Esophagus mucosa (tissue), 1 donor: ENCODE data around the gene BMPR1A. TPM values are rescaled to one million over a fixed set of nuclear protein-coding genes. Genes with fewer than 3 reads are reported as not detected.

Source experiments
- ATAC-seq: fragments of 200-7000 bp; cut with Tn5 transposase; one replicate; pipeline ENCODE4 v1.9.1; 2020
- total RNA-seq: library from RNA; stranded (reverse); gene quantifications from one replicate; pipeline ENCODE4 v1.2.4, GENCODE V29; 2023
- donor health status: DM: yes; HTN: yes; CAD: no.

BMPR1A gene
- total RNA-seq, 1 donor from 2014 or later = 17.3 TPM

GRCh38 chr10:86765548-86765947 lies 9.1 kb downstream of the BMPR1A start:
- ATAC-seq = no peak

GRCh38 chr10:86768412-86769062 lies 12.1 kb downstream of the BMPR1A start:
- no peak for ATAC-seq

GRCh38 chr10:86769991-86770390 lies 13.6 kb downstream of the BMPR1A start:
- ATAC-seq = no peak

GRCh38 chr10:86770412-86770960 lies 14.1 kb downstream of the BMPR1A start:
- ATAC-seq = no peak

DNA sequence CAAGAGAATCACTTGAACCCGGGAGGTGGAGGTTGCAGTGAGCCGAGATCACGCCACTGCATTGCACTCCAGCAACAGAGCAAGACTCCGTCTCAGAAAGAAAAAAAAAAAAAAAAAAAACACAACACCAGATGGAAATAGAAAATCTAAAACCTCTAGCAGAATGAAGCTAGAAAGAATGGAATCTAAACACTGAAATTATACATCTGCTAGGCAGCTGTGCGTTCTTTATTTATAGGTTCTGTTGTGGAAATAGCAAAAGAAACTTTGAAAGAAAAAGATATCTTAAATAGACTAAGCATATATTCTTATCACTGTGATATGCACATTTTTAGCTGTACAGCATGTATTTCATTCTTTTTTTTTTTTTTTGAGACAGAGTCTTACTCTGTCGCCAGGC lies 17.1 kb downstream of the BMPR1A start:
- no peak for ATAC-seq

DNA sequence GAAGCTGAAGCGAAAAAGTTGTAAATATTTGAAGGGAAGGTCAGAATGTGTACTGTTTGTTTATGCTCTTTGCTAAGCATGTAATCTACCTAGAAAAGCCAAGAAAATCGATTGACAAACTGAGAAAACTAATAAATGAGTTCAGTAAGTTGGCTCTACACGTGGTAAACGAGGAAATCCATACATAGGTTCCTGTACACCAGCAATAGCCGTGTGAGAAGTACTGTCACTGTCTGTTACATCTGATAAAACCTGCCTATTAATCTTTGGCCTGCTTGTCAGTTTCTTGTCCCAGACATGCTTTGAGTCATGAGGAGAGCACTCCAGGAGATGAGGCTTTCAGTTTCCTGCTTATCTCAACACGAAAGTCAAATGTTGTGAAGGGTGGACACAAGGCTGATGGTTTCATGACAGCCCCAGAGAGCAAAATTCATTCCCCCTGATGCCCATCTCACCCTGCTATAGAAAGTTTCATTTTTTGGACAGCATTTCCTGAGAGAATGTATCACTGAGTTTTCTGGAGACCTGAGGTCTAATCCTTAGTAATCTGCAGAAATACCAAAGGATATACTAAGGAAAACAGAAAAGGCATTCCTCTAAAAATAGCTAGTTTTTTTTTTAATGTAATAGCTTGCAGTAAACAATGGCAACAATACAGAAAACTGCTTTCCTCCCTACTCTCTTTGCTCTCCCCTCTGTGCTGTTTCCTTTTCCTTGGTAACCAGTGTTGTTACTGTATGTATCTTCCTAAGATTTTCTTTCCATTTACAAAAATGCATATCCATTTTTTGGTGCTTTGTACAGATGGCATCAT lies 18.8 kb downstream of the BMPR1A start:
- ATAC-seq = no peak

DNA sequence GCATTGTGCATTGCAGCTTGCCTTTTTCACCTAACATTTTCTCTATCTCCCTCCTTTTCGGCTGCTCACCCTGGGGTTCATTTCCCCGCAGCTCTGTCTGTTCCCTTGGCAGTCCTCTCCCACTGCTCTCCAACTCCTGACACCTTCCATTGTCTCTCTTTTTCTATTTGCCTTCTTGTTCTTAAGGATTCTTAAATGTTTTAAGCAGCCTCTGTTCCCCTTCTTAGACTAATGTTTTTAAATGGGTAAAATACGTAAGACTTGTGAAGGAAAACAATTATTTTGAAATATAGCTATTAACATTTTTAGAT lies 19.4 kb downstream of the BMPR1A start:
- ATAC-seq = no peak

DNA sequence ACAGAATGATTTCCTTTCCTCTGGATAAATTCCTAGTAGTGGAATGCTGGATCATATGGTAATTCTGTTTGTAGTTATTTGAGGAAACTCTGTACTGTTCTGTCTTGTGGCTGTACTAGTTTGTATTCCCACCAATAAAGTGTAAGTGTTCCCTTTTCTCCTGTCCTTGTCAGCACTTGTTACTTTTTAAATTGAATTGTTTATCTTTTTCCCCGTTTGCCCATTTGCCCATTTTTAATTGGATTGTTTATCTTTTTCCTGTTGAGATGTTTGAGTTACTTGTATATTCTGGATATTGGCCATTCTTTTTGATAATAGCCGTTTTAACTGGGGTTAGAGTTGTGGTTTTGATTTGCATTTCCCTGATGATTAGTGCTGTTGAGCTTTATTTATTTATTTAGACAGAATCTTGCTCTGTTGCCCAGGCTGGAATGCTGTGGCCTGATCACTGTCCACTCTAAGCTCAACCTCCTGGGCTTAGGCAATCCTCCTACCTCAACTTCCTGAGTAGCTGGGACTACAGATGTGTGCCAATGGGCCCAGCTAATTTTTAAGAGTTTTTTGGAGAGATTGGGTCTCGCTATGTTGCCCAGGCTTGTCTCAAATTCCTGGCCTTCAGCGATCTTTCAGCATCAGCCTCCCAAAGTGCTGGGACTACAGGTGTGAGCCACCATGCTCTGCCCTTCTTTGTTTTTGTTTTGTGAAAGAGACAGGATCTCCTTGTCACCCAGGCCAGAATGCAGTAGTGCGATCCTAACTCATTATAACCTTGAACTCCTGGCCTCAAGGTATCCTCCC lies 23.0 kb downstream of the BMPR1A start:
- ATAC-seq = no peak

- ATAC-seq = no peak
Observed at GRCh38 chr10:86782701-86783418, 26.4 kb downstream of the BMPR1A start.

DNA sequence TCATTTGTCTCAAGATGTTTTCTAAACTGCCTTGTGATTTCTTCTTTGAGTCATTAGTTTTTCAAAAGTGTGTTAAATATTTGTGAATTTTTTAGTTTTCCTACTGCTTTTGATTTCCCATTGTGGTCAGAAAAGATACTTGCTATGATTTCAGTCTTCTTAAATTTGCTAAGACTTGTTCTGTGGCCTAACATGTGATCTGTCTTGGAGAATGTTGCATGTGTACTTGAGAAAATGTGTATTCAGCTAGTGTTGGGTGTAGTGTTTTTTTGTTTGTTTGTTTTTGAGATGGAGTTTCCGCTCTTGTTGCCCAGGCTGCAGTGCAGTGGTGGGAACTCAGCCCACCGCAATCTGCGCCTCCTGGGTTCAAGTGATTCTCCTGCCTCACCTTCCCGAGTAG lies 28.6 kb downstream of the BMPR1A start:
- no peak for ATAC-seq

GRCh38 chr10:86785968-86786367 lies 29.5 kb downstream of the BMPR1A start:
- no peak for ATAC-seq

DNA sequence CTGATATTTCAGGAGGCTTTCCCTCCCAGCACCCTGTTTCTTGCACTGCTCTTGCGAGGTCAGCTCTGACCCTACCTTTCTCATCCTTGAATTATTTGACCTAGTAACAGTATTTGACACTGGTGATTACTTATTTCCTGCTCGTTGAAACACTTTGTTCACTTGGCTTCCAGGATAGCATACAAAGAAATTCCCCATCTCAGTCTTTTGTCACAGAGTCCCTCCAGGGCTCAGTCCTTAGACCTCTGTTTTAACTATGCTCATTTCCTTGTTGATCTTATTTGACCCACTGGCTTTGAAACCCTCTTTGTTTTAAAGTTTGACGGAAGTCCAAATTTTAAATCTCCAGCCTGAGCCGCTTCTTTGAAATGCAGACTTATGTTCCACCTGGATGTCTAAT lies 29.9 kb downstream of the BMPR1A start:
- ATAC-seq = no peak

- no peak for ATAC-seq
Observed at GRCh38 chr10:86790394-86790793, 34.0 kb downstream of the BMPR1A start.

DNA sequence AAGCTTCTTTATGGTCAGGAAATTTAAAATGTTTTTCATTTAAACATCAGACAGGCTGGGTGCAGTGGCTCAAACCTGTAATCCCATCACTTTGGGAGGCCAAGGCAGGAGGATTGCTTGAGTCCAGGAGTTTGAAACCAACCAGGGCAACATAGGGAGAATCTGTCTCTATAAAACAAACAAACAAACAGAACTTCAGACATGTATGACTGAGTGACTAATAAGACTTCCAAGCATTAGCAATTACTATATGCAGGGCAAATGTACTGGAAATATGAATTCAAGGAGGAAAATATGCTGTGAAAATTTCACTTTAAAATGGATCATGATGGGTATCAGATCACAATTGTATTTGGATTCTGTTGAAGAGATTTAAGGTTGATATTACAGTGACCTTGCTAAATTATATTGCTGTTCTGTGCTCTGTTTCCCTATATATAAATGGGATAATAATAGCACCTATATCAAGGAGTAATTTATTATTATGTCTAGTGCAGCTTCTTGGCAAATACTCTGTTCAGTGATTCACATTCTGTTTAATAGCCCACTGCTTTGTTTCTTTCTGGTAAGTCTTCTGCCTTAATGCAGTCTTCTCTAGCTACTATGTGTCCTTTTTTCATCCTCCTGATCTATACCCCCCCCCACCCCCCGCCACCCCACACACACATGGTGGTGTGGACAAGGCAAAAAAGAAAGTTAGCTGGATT lies 36.2 kb downstream of the BMPR1A start:
- no peak for ATAC-seq

GRCh38 chr10:86793696-86794095 lies 37.3 kb downstream of the BMPR1A start:
- no peak for ATAC-seq

DNA sequence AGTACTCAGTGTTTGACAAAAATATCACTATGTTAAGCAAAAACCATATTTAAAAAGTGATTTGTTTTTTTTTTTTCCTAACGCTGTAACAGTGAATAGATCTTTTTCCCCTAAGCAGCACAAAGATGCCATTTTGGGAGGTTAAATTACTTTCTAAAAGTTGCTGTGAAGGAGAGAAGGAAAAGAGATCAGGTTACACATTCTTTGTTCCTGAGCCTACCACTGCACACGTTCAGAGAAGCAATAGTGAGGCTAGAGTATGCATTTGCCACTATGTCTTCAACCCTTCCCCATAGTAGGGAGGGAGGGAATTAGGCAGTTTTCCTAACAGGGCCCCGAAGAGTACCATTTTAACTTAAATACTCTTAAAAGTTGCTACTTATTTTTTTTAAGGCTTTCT lies 38.9 kb downstream of the BMPR1A start:
- no peak for ATAC-seq

GRCh38 chr10:86798025-86798424 lies 41.6 kb downstream of the BMPR1A start:
- no peak for ATAC-seq

- ATAC-seq = no peak
Observed at GRCh38 chr10:86798611-86799010, 42.2 kb downstream of the BMPR1A start.

DNA sequence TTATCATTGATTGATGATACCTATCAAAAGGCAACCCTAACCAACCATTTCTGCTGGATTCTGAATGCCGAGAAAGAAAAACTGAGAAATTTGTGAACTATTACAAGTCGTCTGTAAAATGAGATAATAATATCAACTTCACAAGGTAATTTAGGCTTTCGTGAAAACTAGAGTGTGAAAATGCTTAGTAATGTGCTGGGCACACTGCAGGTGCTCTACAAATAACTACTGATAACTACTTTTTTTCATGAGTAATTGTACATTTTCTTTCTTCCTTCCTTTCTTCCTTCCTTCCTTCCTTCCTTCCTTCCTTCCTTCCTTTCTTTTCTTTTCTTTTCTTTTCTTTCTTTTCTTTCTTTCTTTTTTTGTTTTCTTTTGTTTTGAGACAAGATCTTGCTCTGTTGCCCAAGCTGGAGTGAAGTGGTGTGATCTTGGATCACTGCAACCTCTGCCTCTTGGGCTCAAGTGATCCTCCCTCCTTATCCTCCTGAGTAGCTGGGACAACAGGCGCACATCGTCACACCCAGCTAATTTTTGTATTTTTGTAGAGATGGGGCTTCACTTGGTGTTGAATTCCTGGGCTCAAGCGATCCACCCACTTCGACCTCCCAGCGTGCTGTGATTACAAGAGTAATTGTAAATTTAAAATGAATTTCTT lies 42.9 kb downstream of the BMPR1A start:
- no peak for ATAC-seq

DNA sequence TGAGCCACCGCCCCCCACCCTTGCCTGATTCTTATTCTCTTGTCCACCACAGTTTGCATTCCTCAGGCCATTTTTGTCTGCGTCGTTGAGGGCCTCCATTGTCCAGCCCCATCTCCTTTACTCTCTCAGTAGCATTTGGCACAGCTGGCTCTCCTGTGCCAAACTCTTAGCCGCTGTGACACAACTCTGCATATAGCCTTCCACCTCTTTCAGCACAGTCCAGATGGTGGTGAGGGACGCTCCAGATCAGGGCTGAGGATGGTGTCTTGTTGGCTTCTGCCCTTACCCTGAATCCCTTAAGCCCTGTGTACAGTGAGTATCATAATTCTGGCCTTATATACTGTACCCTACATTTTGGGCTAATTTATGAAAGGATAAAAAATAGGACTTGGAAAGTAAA lies 45.6 kb downstream of the BMPR1A start:
- ATAC-seq = no peak

DNA sequence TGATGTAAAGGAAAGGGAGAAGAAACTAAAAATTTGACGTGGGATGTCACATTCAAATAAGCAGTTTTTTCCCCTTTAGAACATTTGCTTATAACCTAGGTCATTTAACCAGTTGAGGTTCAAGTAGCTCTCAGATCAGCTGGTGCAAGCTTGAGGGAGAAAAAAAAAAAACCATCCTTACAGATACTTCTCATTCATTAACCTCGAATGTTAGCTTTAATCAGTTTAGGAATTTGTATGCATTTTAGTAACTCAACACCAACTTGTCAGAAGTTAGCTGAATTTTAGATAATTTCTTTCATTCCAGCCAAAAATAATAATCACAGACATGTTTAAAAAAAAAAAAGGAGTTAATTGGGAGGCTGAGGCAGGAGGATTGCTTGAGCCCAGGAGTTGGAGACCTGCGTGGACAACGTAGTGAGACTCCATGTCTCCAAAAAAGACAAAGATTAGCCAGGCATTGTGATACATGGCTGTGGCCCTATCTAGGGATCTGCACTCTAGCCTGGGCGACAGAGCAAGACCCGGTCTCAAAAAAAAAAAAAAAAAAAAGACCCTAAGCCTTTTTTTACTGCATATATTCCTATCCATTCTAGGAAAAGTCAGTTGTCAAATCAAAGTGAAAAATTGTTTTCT lies 46.2 kb downstream of the BMPR1A start:
- no peak for ATAC-seq
